H9 (cell line): ENCODE data around the gene KAZN. TPM values are rescaled to one million over a fixed set of nuclear protein-coding genes. Genes with fewer than 3 reads are reported as not detected.

ENCODE experiments used
- DNase-seq: peaks from one replicate; pipeline ENCODE4 v3.0.0-alpha.2; 2017
- H2AFZ ChIP-seq: one replicate; pipeline ENCODE4 v1.6.1; 2013; ENCODE audit warnings: mild to moderate bottlenecking, low read length, control low read depth, moderate library complexity
- H2AK5ac ChIP-seq: 2 replicates; pipeline ENCODE4 v1.6.1; 2013; ENCODE audit warnings: low read length, control low read depth, mixed read lengths; ENCODE audit not compliant: insufficient read length
- H2BK120ac ChIP-seq: one replicate; pipeline ENCODE4 v1.6.1; 2013; ENCODE audit warnings: low read depth, mild to moderate bottlenecking, low read length, control low read depth, inconsistent platforms; ENCODE audit not compliant: poor library complexity, severe bottlenecking
- H2BK12ac ChIP-seq: 2 replicates; pipeline ENCODE4 v1.6.1; 2013; ENCODE audit warnings: low read length, control low read depth, mixed read lengths, low read depth; ENCODE audit not compliant: insufficient read length
- H2BK15ac ChIP-seq: 2 replicates; pipeline ENCODE4 v1.6.1; 2013; ENCODE audit warnings: low read depth, low read length, control low read depth
- H2BK20ac ChIP-seq: one replicate; pipeline ENCODE4 v1.6.1; 2013; ENCODE audit warnings: low read depth, mild to moderate bottlenecking, low read length, control low read depth, inconsistent platforms; ENCODE audit not compliant: poor library complexity, severe bottlenecking
- H2BK5ac ChIP-seq: 2 replicates; pipeline ENCODE4 v1.6.1; 2013; ENCODE audit warnings: low read length, control low read depth, mixed read lengths; ENCODE audit not compliant: insufficient read length
- H3K14ac ChIP-seq: 2 replicates; pipeline ENCODE4 v1.6.1; 2013; ENCODE audit warnings: low read length, control low read depth; ENCODE audit not compliant: insufficient read depth
- H3K18ac ChIP-seq: 2 replicates; pipeline ENCODE4 v1.6.1; 2013; ENCODE audit warnings: low read depth, mild to moderate bottlenecking, mixed read lengths, low read length, control low read depth; ENCODE audit not compliant: insufficient read length
- H3K23ac ChIP-seq: 2 replicates; pipeline ENCODE4 v1.6.1; 2013; ENCODE audit warnings: low read length, control low read depth, mixed read lengths, low read depth; ENCODE audit not compliant: insufficient read length
- H3K23me2 ChIP-seq: 2 replicates; pipeline ENCODE4 v1.6.1; 2013; ENCODE audit warnings: low read depth, mild to moderate bottlenecking, mixed read lengths, low read length, control low read depth; ENCODE audit not compliant: insufficient read length, poor library complexity, severe bottlenecking
- H3K27ac ChIP-seq: 2 replicates; pipeline ENCODE4 v1.5.1; 2013; ENCODE audit warnings: low read length, control low read depth, mixed read lengths, low read depth; ENCODE audit not compliant: insufficient read length
- H3K27me3 ChIP-seq: 2 replicates; pipeline ENCODE4 v1.6.1; 2013; ENCODE audit warnings: low read length, control low read depth, inconsistent platforms; ENCODE audit not compliant: insufficient read depth
- H3K4ac ChIP-seq: 2 replicates; pipeline ENCODE4 v1.6.1; 2013; ENCODE audit warnings: low read depth, mild to moderate bottlenecking, control low read depth, inconsistent platforms, low read length, moderate library complexity
- H3K4me1 ChIP-seq: 2 replicates; pipeline ENCODE4 v1.6.1; 2013; ENCODE audit warnings: low read length, control low read depth, inconsistent platforms; ENCODE audit not compliant: insufficient read depth
- H3K4me2 ChIP-seq: 2 replicates; pipeline ENCODE4 v1.6.1; 2013; ENCODE audit warnings: low read length, control low read depth, mixed read lengths; ENCODE audit not compliant: insufficient read length, insufficient read depth
- H3K56ac ChIP-seq: 2 replicates; pipeline ENCODE4 v1.6.1; 2013; ENCODE audit warnings: low read depth, mild to moderate bottlenecking, mixed read lengths, low read length, control low read depth; ENCODE audit not compliant: insufficient read length
- H3K79me1 ChIP-seq: 2 replicates; pipeline ENCODE4 v1.6.1; 2013; ENCODE audit warnings: low read depth, mild to moderate bottlenecking, moderate library complexity, low read length, control low read depth, inconsistent platforms; ENCODE audit not compliant: insufficient read depth, poor library complexity, severe bottlenecking
- H3K79me2 ChIP-seq: 2 replicates; pipeline ENCODE4 v1.6.1; 2013; ENCODE audit warnings: low read length, control low read depth, inconsistent platforms; ENCODE audit not compliant: insufficient read depth
- H3K9ac ChIP-seq: 2 replicates; pipeline ENCODE4 v1.6.1; 2013; ENCODE audit warnings: low read length, control low read depth, mixed read lengths; ENCODE audit not compliant: insufficient read length; ENCODE audit errors: extremely low read depth
- H3K9me3 ChIP-seq: one replicate; pipeline ENCODE4 v1.6.1; 2013; ENCODE audit warnings: low read depth, low read length, inconsistent platforms; ENCODE audit not compliant: control insufficient read depth
- H3T11ph ChIP-seq: one replicate; pipeline ENCODE4 v1.6.1; 2013; ENCODE audit warnings: mild to moderate bottlenecking, low read length, control low read depth, inconsistent platforms
- H4K20me1 ChIP-seq: one replicate; pipeline ENCODE4 v1.6.1; 2013; ENCODE audit not compliant: control insufficient read depth, insufficient read length, insufficient read depth
- H4K5ac ChIP-seq: 2 replicates; pipeline ENCODE4 v1.6.1; 2013; ENCODE audit warnings: low read depth, mild to moderate bottlenecking, mixed read lengths, low read length, control low read depth; ENCODE audit not compliant: insufficient read length
- H4K8ac ChIP-seq: replicated peaks from 2 replicates; pipeline ENCODE4 v1.6.1; 2013; ENCODE audit warnings: low read length, control low read depth, mixed read lengths, low read depth; ENCODE audit not compliant: insufficient read length
- H4K91ac ChIP-seq: 2 replicates; pipeline ENCODE4 v1.6.1; 2013; ENCODE audit warnings: low read depth, mild to moderate bottlenecking, moderate library complexity, mixed read lengths, low read length, control low read depth; ENCODE audit not compliant: insufficient read length
- H3K27ac Mint-ChIP-seq, 3 experiments: 2 replicates in 2 of 3; 3 replicates in 1 of 3; pipeline ENCODE4 v1.8.0; 2020 to 2021; ENCODE audit warnings: mixed read lengths in 3 of 3, mild to moderate bottlenecking in 1 of 3, moderate library complexity in 1 of 3
- H3K27me3 Mint-ChIP-seq: 2 replicates; pipeline ENCODE4 v1.8.0; 2021; ENCODE audit warnings: low read depth, mild to moderate bottlenecking, moderate library complexity, mixed read lengths
- H3K36me3 Mint-ChIP-seq, 3 experiments: 2 replicates in 2 of 3; 3 replicates in 1 of 3; pipeline ENCODE4 v1.8.0; 2020 to 2021; ENCODE audit warnings: low read depth in 3 of 3, mixed read lengths in 3 of 3; ENCODE audit not compliant: insufficient read depth in 1 of 3
- H3K4me1 Mint-ChIP-seq, 2 experiments: 2 replicates each; pipeline ENCODE4 v1.8.0; 2020; ENCODE audit warnings: mixed read lengths in 2 of 2
- H3K4me3 Mint-ChIP-seq, 2 experiments: 2 replicates in 1 of 2; 3 replicates in 1 of 2; pipeline ENCODE4 v1.8.0; 2020 to 2021; ENCODE audit warnings: mild to moderate bottlenecking in 2 of 2, mixed read lengths in 2 of 2, moderate library complexity in 1 of 2
- H3K9me3 Mint-ChIP-seq, 2 experiments: 2 replicates in 1 of 2; 3 replicates in 1 of 2; pipeline ENCODE4 v1.8.0; 2020; ENCODE audit warnings: mild to moderate bottlenecking in 2 of 2, mixed read lengths in 2 of 2, moderate library complexity in 1 of 2
- CTCF ChIP-seq: fragments of 200-600 bp; sonication (generic); conservative IDR thresholded peaks from 3 replicates; pipeline ENCODE4 v1.8.0; 2021; ENCODE audit warnings: antibody characterized with exemption, mild to moderate bottlenecking
- WGBS: extraction: QIAGEN DNeasy Blood & Tissue Kit; methylation state at CpG from one replicate; pipeline ENCODE4 v1.1.7; 2013; ENCODE audit warnings: missing lambda C conversion rate, low lambda C conversion rate, mixed read lengths; ENCODE audit not compliant: insufficient read length; ENCODE audit errors: extremely low coverage; 5-methylcytosine and 5-hydroxymethylcytosine counted together
- total RNA-seq: library from RNA; stranded (reverse); gene quantifications from 2 replicates; pipeline ENCODE4 v1.2.1, GENCODE V29; 2021

The KAZN gene
- total RNA-seq, 1 experiment from 2014 or later = 7.6 TPM

GRCh38 chr1:14954930-14955329, 356.4 kb downstream of the KAZN start:
- Histone ChIP-seq H2BK20ac (no peak overlapping the region), H4K20me1 (no peaks in the 10 kb centered on the region), H3T11ph (no peak overlapping the region), H3K27ac (no peak overlapping the region), H4K91ac (no peak overlapping the region), H3K4me1 (no peaks in the 10 kb centered on the region), H4K5ac (no peak overlapping the region), H2AFZ (no peak overlapping the region), H4K8ac (no peak overlapping the region), H3K4me2 (no peak overlapping the region), H3K27me3 (no peaks in the 10 kb centered on the region), H3K23ac (no peak overlapping the region), H2BK15ac (no peak overlapping the region), H2BK12ac (no peak overlapping the region), H3K79me1 (no peaks in the 10 kb centered on the region), H3K9ac (no peak overlapping the region), H2BK5ac (no peak overlapping the region), H3K14ac (no peak overlapping the region), H3K4ac (no peak overlapping the region), H2AK5ac (no peak overlapping the region), H3K9me3 (no peaks in the 10 kb centered on the region), H2BK120ac (no peak overlapping the region), H3K18ac (no peak overlapping the region), H3K23me2 (no peaks in the 10 kb centered on the region), H3K56ac (no peak overlapping the region), H3K79me2 (no peaks in the 10 kb centered on the region)
- no CpG with 5 or more reads among the region's 10 CpGs for WGBS
- Mint-ChIP-seq H3K9me3 (peaks cover 0 to 2% of the 10 kb centered on the region in 2 experiments; a peak in 4 of 5 replicates), H3K4me3 (no peak overlapping the region), H3K27ac (no peak overlapping the region; a peak in 1 of 7 replicates), H3K27me3 (no peaks in the 10 kb centered on the region), H3K36me3 (peaks cover 0 to 2% (median 0%) of the 10 kb centered on the region in 3 experiments; a peak in 2 of 7 replicates), H3K4me1 (peaks cover 10 to 26% of the 10 kb centered on the region in 2 experiments)
- no peak for TF ChIP-seq CTCF
- no peak for DNase-seq
